Muscle layer of duodenum (tissue), 2 donors: ENCODE measurements around the gene DNER.
A peak's percentile ranks its signal among the peaks of the same experiment; 100 is the strongest.
"Not testable (repeated sequence)": the region's sequence is repeated elsewhere in the genome, so short reads cannot be mapped to it uniquely, and the experiment has no call there.

ENCODE experiments used
- H3K27ac ChIP-seq: one replicate; pipeline ENCODE4 v1.7.0; 2013; ENCODE audit warnings: mild to moderate bottlenecking, low read length
- H3K27me3 ChIP-seq: one replicate; pipeline ENCODE4 v1.7.0; 2013; ENCODE audit warnings: low read depth, mild to moderate bottlenecking, control low read depth, low read length
- H3K36me3 ChIP-seq, 2 donors: one replicate each; pipeline ENCODE4 v1.7.0; 2013; ENCODE audit warnings: low read length in 2 of 2, control low read depth in 1 of 2, mild to moderate bottlenecking in 1 of 2; ENCODE audit not compliant: insufficient read depth in 2 of 2, control insufficient read depth in 1 of 2
- H3K4me1 ChIP-seq, 2 donors: one replicate each; pipeline ENCODE4 v1.7.0; 2013; ENCODE audit warnings: low read length in 2 of 2, mild to moderate bottlenecking in 2 of 2, control low read depth in 1 of 2, moderate library complexity in 1 of 2; ENCODE audit not compliant: insufficient read depth in 2 of 2, control insufficient read depth in 1 of 2
- H3K4me3 ChIP-seq, 2 donors: one replicate each; pipeline ENCODE4 v1.7.0; 2013; ENCODE audit warnings: low read length in 2 of 2, low read depth in 1 of 2, mild to moderate bottlenecking in 1 of 2
- H3K9me3 ChIP-seq, 2 donors: one replicate each; pipeline ENCODE4 v1.7.0; 2013; ENCODE audit warnings: low read length in 2 of 2, control low read depth in 1 of 2, mild to moderate bottlenecking in 1 of 2; ENCODE audit not compliant: control insufficient read depth in 1 of 2
- donor health status: healthy.

Gene DNER, protein sequence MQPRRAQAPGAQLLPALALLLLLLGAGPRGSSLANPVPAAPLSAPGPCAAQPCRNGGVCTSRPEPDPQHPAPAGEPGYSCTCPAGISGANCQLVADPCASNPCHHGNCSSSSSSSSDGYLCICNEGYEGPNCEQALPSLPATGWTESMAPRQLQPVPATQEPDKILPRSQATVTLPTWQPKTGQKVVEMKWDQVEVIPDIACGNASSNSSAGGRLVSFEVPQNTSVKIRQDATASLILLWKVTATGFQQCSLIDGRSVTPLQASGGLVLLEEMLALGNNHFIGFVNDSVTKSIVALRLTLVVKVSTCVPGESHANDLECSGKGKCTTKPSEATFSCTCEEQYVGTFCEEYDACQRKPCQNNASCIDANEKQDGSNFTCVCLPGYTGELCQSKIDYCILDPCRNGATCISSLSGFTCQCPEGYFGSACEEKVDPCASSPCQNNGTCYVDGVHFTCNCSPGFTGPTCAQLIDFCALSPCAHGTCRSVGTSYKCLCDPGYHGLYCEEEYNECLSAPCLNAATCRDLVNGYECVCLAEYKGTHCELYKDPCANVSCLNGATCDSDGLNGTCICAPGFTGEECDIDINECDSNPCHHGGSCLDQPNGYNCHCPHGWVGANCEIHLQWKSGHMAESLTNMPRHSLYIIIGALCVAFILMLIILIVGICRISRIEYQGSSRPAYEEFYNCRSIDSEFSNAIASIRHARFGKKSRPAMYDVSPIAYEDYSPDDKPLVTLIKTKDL

DNA sequence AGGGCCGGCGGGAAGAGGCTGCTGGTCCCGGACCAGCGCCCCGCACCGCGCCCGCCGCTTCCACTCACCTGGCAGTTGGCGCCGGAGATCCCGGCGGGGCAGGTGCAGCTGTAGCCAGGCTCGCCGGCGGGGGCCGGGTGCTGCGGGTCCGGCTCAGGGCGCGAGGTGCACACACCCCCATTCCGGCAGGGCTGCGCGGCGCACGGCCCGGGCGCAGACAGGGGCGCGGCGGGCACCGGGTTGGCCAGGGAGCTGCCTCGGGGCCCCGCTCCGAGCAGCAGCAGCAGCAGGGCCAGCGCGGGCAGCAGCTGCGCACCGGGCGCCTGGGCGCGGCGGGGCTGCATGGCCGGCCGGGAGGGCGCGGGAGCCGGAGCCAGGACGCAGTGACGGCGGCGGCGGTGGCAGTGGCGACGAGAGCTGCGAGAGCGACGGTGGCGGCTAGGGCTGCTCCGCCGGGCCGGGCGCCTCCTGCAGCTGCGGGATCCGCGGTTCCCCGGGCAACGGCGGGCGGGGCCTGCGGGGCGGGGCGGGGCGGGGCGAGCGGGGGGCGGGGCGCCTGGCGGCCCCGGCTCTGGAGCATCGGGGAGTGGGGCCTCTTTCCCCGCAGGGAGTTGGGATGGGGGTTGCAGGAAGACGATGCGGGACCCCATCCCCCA lies at the start of gene DNER:
DNER (minus strand) TSS at position 476 of the 656 bp plus-strand sequence; CDS start at position 344, 132 bp downstream.
- Histone ChIP-seq H3K4me1 (peaks cover 0 to 23% of the 10 kb centered on the region in 2 donors), H3K27me3 (peaks cover 43% of the 10 kb centered on the region), H3K36me3 (no peaks in the 10 kb centered on the region), H3K4me3 (peak within 1 kb of the TSS in 1 of 2 donors; percentile 72), H3K9me3 (no peaks in the 10 kb centered on the region), H3K27ac (no peak within 1 kb of the TSS)

DNA sequence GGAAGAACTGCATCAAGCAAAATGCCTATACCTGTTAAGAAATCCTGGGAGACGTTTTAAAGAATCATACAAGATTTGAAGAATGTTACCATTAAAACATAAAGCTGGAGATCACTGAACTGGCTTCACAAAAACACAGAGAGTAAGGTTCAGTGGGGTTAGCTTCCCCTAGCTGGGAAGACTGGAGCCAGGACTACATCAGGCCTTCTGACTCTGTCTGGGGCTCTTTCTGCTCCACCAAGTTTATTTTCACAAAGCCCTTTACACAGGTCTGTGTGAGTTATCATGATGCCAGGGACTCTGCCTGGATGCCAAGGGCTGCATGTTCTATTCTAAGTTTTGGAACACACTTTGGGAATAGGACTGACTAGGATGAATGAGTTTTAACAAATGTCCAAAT lies 47.3 kb upstream of the DNER start:
- Histone ChIP-seq H3K4me1 (no peaks in the 10 kb centered on the region), H3K4me3 (no peak overlapping the region), H3K27ac (no peak overlapping the region), H3K9me3 (no peaks in the 10 kb centered on the region), H3K36me3 (peaks cover 18 to 33% of the 10 kb centered on the region in 2 donors), H3K27me3 (no peaks in the 10 kb centered on the region)

DNA sequence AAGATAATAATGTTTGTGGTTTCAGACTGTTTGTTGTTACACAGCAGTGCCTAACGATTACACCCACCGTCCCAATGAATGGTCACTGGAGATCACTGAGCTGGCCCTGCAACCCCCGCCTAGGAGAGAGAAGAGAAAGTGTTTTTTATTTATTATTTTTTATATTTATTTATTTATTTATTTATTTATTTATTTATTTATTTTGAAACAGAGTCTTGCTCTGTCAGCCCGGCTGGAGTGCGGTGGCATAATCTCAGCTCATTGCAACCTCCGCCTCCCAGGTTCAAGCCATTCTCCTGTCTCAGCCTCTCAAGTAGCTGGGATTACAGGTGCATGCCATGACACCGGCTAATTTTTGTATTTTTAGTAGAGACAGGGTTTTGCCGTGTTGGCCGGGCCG lies 43.1 kb upstream of the DNER start:
- not testable (repeated sequence) for H3K4me3 ChIP-seq, H3K9me3 ChIP-seq, H3K27me3 ChIP-seq, H3K27ac ChIP-seq, H3K36me3 ChIP-seq, H3K4me1 ChIP-seq

DNA sequence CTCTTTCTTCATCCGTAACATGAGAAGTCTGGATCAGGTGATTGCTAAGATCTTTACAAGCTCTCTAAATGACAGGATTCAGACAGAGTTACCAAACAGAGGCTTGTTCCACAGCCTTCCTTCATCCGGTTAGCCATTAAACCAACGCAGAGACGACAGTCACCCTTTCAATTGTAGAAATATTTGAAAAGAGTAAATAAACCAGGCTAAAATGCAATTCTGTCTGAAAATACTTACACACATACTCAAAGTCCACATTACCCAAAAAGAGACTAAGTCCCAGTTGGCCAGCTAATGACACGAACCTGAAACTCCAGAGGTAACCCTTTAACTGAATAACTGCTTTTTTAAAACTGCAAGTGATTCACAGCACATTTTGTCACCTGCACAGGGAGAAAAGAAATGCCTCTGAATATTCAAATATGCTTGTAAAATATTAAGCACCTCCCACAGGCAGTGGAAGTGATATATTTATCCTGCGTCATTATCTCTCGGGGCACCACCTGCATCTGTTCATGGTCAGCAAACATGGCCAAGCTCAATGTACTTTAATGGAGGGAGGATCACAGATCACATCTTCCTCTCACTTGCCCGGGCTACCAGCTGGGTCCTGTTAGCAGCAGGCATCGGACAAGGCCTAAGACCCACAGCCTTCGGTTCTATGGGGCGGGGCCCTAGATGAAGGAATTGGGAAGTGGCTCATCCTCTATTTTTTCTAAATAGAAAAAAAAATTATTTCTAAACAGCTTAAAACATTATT lies 38.8 kb upstream of the DNER start:
- no peak overlapping the region for H3K27ac ChIP-seq
- no peaks in the 10 kb centered on the region for H3K27me3 ChIP-seq
- no peak overlapping the region for H3K4me3 ChIP-seq
- H3K4me1 ChIP-seq: no peaks in the 10 kb centered on the region
- H3K36me3 ChIP-seq: no peaks in the 10 kb centered on the region
- H3K9me3 ChIP-seq: no peaks in the 10 kb centered on the region

DNA sequence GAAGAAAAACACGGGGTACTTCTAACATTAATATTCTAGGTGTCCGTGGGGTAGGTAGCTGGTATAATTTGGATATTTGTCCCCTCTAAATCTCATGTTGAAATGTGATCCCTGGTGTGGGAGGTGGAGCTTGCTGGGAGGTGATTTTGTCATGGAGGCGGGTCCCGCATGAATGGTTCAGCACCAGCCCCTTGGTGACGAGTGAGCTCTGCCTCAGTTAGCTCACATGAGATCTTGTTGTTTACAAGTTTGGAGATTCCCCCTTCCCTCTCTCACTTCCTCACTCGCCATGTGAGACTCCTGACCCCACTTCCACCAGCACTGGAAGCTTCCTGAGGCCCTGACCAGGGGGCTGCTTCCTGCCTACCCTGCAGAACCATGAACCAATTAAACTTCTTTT lies 35.4 kb upstream of the DNER start:
- Histone ChIP-seq H3K27ac (no peak overlapping the region), H3K36me3 (no peaks in the 10 kb centered on the region), H3K27me3 (no peaks in the 10 kb centered on the region), H3K4me1 (no peaks in the 10 kb centered on the region), H3K4me3 (no peak overlapping the region), H3K9me3 (no peaks in the 10 kb centered on the region)

DNA sequence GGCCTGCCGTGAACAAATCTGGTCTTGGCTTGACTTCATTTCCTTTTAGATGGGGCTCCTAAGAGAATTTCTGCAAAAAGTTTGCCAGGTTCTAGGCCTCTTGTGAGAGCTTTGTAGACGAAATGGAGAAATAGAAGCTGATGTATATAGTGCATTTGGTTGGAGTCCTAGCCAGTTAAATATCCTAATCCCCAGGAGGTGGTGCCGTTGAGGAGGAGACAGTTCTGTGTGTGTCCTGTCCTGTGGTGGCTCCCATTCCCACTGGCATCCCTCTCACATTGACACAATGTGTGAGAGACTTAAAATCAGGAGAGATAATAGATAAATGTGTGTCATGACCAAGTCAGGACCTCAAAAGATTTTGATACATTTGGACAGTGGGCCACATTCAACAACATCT lies 34.6 kb upstream of the DNER start:
- H3K9me3 ChIP-seq: no peaks in the 10 kb centered on the region
- no peak overlapping the region for H3K4me3 ChIP-seq
- H3K4me1 ChIP-seq: no peaks in the 10 kb centered on the region
- no peaks in the 10 kb centered on the region for H3K27me3 ChIP-seq
- H3K27ac ChIP-seq: no peak overlapping the region
- no peaks in the 10 kb centered on the region for H3K36me3 ChIP-seq

DNA sequence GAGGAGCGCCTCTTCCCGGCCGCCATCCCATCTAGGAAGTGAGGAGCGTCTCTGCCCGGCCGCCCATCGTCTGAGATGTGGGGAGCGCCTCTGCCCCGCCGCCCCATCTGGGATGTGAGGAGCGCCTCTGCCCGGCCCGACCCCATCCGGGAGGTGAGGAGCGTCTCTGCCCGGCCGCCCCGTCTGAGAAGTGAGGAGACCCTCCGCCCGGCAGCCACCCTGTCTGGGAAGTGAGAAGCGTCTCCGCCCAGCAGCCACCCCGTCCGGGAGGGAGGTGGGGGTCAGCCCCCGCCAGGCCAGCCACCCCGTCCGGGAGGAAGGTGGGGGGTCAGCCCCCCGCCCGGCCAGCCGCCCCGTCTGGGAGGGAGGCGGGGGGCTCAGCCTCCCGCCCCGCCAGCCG lies 28.3 kb upstream of the DNER start:
- not testable (repeated sequence) for H3K4me1 ChIP-seq, H3K36me3 ChIP-seq, H3K4me3 ChIP-seq, H3K9me3 ChIP-seq, H3K27ac ChIP-seq, H3K27me3 ChIP-seq

DNA sequence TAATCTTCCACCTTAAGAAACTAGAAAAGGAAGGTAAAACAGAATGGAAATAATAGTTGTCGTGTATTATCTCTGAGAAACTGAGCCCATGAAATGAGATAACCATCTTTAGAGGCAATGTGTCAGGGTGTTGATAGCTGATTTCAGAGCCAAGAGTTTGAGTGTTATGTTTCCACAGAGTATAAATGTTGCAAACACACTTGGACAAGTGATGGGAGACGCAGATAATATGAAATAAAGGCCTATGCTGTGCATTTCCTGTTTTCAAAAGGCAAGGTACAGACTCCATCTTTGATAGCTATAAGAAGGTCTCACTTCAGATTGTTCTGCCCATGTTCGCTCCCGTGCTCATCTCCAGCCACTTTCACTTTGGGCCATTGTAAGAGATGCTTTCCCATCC lies 25.9 kb upstream of the DNER start:
- Histone ChIP-seq H3K9me3 (peaks cover 4 to 7% of the 10 kb centered on the region in 2 donors), H3K27ac (no peak overlapping the region), H3K27me3 (no peaks in the 10 kb centered on the region), H3K4me1 (no peaks in the 10 kb centered on the region), H3K4me3 (no peak overlapping the region), H3K36me3 (no peaks in the 10 kb centered on the region)

DNA sequence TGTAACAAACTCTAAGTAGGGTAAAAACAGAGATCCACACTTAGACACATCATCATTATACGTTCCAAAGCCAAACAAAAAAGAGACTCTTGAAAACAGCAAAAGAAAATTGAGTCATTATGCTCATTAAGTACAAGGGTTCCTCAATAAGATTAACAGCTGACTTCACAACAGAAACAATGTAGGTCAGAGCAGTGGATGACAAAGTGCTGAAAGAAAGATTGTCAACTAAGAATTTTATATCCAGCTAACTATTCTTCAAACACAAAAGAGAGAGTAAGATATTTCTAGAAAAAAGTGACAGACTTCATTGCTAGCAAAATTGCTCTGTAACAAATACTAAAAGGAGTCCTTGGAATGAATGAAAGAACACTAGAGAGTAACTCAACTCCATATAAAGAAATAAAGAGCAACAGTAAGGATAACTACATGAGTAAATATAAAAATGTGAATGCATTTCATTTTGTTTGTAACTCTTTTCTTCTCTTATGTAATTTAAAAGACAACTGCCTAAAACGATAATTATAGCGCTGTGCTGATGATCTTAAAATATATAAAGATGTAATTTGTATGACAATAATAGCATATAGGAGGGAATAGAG lies 23.8 kb upstream of the DNER start:
- Histone ChIP-seq H3K27ac (no peak overlapping the region), H3K36me3 (no peaks in the 10 kb centered on the region), H3K9me3 (peaks cover 7 to 8% of the 10 kb centered on the region in 2 donors), H3K4me1 (no peaks in the 10 kb centered on the region), H3K27me3 (no peaks in the 10 kb centered on the region), H3K4me3 (no peak overlapping the region)

DNA sequence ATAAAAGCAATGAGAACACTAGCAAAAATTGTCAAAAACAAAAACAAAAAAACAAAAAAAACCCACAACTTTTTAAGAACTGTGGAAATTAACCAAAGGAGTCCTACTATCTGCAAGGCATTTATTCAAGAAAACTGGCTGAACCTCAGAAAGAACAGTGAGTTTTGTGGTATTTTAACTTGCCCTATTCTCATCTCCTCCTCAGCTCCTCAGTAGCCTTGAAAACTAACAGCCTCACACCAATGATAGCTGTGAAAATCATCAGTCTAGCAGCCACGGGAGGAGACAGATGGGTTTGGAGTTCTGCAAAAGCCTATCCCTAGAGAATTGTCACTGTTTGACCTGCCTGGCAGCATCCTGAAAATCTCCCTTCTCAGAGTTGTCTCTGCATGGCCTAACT lies 20.1 kb upstream of the DNER start:
- H3K4me3 ChIP-seq: no peak overlapping the region
- H3K36me3 ChIP-seq: no peaks in the 10 kb centered on the region
- H3K27me3 ChIP-seq: no peaks in the 10 kb centered on the region
- no peak overlapping the region for H3K27ac ChIP-seq
- peaks cover 7 to 8% of the 10 kb centered on the region in 2 donors for H3K9me3 ChIP-seq
- H3K4me1 ChIP-seq: no peaks in the 10 kb centered on the region
